ENCODE measurements around the gene PLEKHB2. TPM values are rescaled to one million over a fixed set of nuclear protein-coding genes. Genes with fewer than 3 reads are reported as not detected.

Gene PLEKHB2
- total and polyA plus RNA-seq, 10 of the 15 experiments (the other 5 are each of a cell fraction or from before 2014, with no cell fraction given), result 12.3 to 55.6 (median 26.2) TPM

- intact Hi-C loops (cut with micrococcal nuclease; ENCODE audit: unreplicated experiment), result loop anchor here (1.0 to 10.0 kb wide), 4 partner anchors 181 to 1218 kb away; no protein-coding TSS in a partner anchor
- H3K4me2 ChIP-seq (ENCODE audit: control insufficient read depth, insufficient read depth), result no peak overlapping the region
- H3K9ac ChIP-seq (ENCODE audit: control insufficient read depth, insufficient read depth, low read length), result no peak overlapping the region
- DNase-seq (ENCODE audit: low read depth, low spot score) (peak; percentile 24), ATAC-seq (peak; percentile 95), FAIRE-seq (peak; percentile 99)
- H3K79me2 ChIP-seq (ENCODE audit: control insufficient read depth, insufficient read depth, low read length), result no peaks in the 10 kb centered on the region
- POLR2A ChIA-PET, result interaction anchor here (0.7 kb wide), 1 partner anchor 1218 kb away, joined by 3 read pairs; no protein-coding TSS in a partner anchor
- in situ Hi-C loops (cut with MboI), result loop anchor here (10.0 to 25.0 kb wide), 2 partner anchors 983 to 1219 kb away; no protein-coding TSS in a partner anchor
- no peaks in the 10 kb centered on the region for H4K20me1 ChIP-seq (ENCODE audit: control insufficient read depth, insufficient read depth)
- RAD21 ChIA-PET (ENCODE audit: unreplicated experiment), result interaction anchor here (0.7 to 2.0 kb wide), 3 partner anchors 240 to 1218 kb away, joined by 3 to 9 read pairs (median 3); no protein-coding TSS in a partner anchor
- peak; percentile 85 for TF ChIP-seq SMC3 (IDR thresholded peaks at IDR 0.05; ENCODE audit: borderline replicate concordance, low read length)
- TF ChIP-seq RAD21 (IDR thresholded peaks at IDR 0.05; ENCODE audit: insufficient read depth, low read depth, low read length), result peak; percentile 87
- peak; percentile 45; the same call in 1 of the 2 replicates for TF ChIP-seq TCF12 (IDR thresholded peaks at IDR 0.05; ENCODE audit: low read depth, low read length)
- peak; percentile 43; the same call in 1 of the 2 replicates for TF ChIP-seq NR2F1 (conservative IDR thresholded peaks at IDR 0.05)
- peak; percentile 16; the same call in 1 of the 2 replicates for TF ChIP-seq YY1 (IDR thresholded peaks at IDR 0.05; ENCODE audit: low read depth, low read length)
- 0 out of 4 replicates have a peak, but pooled peaks of 1 of the 2 experiments have one; percentile 27 for TF ChIP-seq BHLHE40 (IDR thresholded peaks at IDR 0.05; ENCODE audit: borderline replicate concordance in 1 of 2, low read depth in 2 of 2, low read length in 1 of 2)
- no peak for TF ChIP-seq CEBPB (IDR thresholded peaks at IDR 0.05; ENCODE audit: borderline replicate concordance in 1 of 2, low read depth in 2 of 2, low read length in 2 of 2)
- TF ChIP-seq MXI1 (IDR thresholded peaks at IDR 0.05; ENCODE audit: low read depth, low read length), result 0 out of 2 replicates have a peak, but pooled peaks have one; percentile 41
- TF ChIP-seq ZNF384 (IDR thresholded peaks at IDR 0.05; ENCODE audit: borderline replicate concordance, low read depth, low read length), result no peak
- 0 out of 2 replicates have a peak, but pooled peaks have one; percentile 19 for TF ChIP-seq NBN (IDR thresholded peaks at IDR 0.05)
- no peak for TF ChIP-seq ATF7 (IDR thresholded peaks at IDR 0.05; ENCODE audit: low read depth)
- 0 out of 2 replicates have a peak, but pooled peaks have one; percentile 55 for TF ChIP-seq RB1 (IDR thresholded peaks at IDR 0.05; ENCODE audit: borderline replicate concordance)
- TF ChIP-seq SPI1 (IDR thresholded peaks at IDR 0.05; ENCODE audit: borderline replicate concordance, insufficient read depth, low read depth, low read length), result peak; percentile 85; the same call in 1 of the 2 replicates
- no peak for TF ChIP-seq RELB (IDR thresholded peaks at IDR 0.05; ENCODE audit: low read depth)
- TF ChIP-seq CTCF (IDR thresholded peaks at IDR 0.05 in 2 of 3, conservative IDR thresholded peaks at IDR 0.05 in 1 of 3; ENCODE audit: control insufficient read depth in 2 of 3, extremely low read depth in 1 of 3, insufficient read depth in 1 of 3, low read depth in 3 of 3, low read length in 3 of 3), result peak; percentile 90 to 97 (median 90); a peak in 5 of 6 replicates
- 0 out of 2 replicates have a peak, but pooled peaks have one; percentile 18 for TF ChIP-seq IKZF1 (conservative IDR thresholded peaks at IDR 0.05)
- TF ChIP-seq KDM1A (IDR thresholded peaks at IDR 0.05; ENCODE audit: borderline replicate concordance), result no peak
- peak; percentile 33; the same call in 1 of the 2 replicates for TF ChIP-seq RUNX3 (IDR thresholded peaks at IDR 0.05; ENCODE audit: low read length)
- no peak overlapping the region; the same call in none of the 2 replicates for H2AFZ ChIP-seq (ENCODE audit: control insufficient read depth, low read depth, low read length)
- no peak overlapping the region for H3K27ac ChIP-seq (ENCODE audit: control insufficient read depth, insufficient read depth)
- CTCF ChIA-PET, result interaction anchor here (0.7 to 2.2 kb wide), 12 partner anchors 20 to 1759 kb away, joined by 3 to 8 read pairs (median 4); no protein-coding TSS in a partner anchor
- peaks cover 10% of the 10 kb centered on the region for H3K4me1 ChIP-seq (ENCODE audit: control insufficient read depth, insufficient read depth, low read length)
- SMC1A ChIA-PET (ENCODE audit: uncharacterized antibody, unreplicated experiment), result interaction anchor here (1.4 to 1.8 kb wide), 2 partner anchors 181 to 260 kb away, joined by 3 to 7 read pairs; no protein-coding TSS in a partner anchor
- no TSS peak for BruUV-seq (replicated peaks)
- H3K4me3 ChIP-seq, result no peak overlapping the region
- no peaks in the 10 kb centered on the region for H3K27me3 ChIP-seq (replicated peaks in 1 of 2; ENCODE audit: control insufficient read depth in 2 of 2, insufficient read depth in 2 of 2, low read length in 1 of 2)
- H3K9me3 ChIP-seq (replicated peaks; ENCODE audit: control insufficient read depth, insufficient read depth, low read length), result no peaks in the 10 kb centered on the region
- 2% methylated on average over 10 of the region's 10 CpGs for WGBS (ENCODE audit: insufficient coverage, insufficient replicate concordance, low lambda C conversion rate, missing lambda C conversion rate)
- peaks cover 2 to 7% of the 10 kb centered on the region in 2 experiments; a peak in 2 of 4 replicates for H3K36me3 ChIP-seq (ENCODE audit: control insufficient read depth in 2 of 2, insufficient read depth in 2 of 2, low read length in 1 of 2)
Observed at GRCh38 chr2:131154071-131154531, 49.0 kb downstream of the PLEKHB2 start.

All from GM12878 (cell line).